ENCODE measurements around the gene PALMD. TPM values are rescaled to one million over a fixed set of nuclear protein-coding genes. Genes with fewer than 3 reads are reported as not detected.

The PALMD gene
- total and polyA plus RNA-seq, 2 donors (not counting 1 experiment from before 2014, with no cell fraction given), result not detected

DNA sequence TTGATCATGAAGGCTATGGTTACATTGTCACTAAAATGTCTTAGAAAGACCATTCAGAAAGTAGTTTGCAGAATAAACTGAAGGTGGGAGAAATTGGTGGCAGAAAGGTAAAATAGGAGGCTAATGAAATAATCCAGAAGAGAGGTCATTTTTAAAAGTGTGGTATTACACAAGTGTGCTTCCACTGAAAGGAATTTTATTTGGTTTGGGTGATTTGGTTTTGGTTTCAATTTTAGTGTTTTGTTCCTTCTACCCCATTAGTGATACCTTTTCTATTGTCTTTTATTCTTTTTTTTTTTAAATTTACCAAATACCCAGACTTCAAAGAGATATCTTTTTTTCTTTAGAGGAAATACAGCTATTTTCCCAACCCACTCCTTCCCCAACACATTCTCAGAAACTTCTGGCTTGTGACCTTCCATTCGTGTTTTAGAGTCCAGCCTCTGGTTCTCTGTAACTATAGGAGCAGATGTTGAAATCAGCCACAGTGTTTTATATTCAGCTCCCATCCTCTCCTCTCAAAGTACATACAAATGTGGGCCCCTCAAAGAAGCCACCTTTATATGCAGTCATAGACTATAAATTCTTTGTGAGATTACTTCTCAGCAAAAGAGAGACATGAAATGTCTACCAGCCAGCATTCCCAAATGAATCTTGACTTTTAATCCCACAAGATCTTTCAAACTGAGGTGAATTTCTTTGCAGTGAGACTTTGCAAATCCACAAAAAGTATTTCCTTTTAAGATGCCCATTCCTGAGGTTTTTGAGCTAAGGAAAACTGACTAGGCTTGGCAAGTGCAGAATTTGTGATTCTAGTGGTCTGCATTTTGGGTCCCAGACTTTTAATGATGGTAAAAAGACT is 42.0 kb upstream of the PALMD start:
- H3K27me3 ChIP-seq (replicated peaks in 1 of 4; ENCODE audit: control extremely low read depth in 1 of 4, control insufficient read depth in 3 of 4, insufficient read depth in 4 of 4, low read length in 3 of 4), result no peaks in the 10 kb centered on the region
- no peaks in the 10 kb centered on the region for H3K4me1 ChIP-seq (ENCODE audit: control insufficient read depth in 2 of 2, insufficient read depth in 2 of 2, low read length in 2 of 2)
- TF ChIP-seq EZH2 (IDR thresholded peaks at IDR 0.05; ENCODE audit: borderline replicate concordance, insufficient read depth, low read depth, low read length, poor library complexity, severe bottlenecking) (no peak), CTCF (IDR thresholded peaks at IDR 0.05) (no peak)
- H3K9me3 ChIP-seq (ENCODE audit: control extremely low read depth in 1 of 3, control insufficient read depth in 2 of 3, insufficient read depth in 1 of 3, low read length in 2 of 3), result peaks cover 0 to 2% (median 0%) of the 10 kb centered on the region in 3 donors
- no peak overlapping the region for H3K27ac Mint-ChIP-seq
- no peak overlapping the region for H3K9ac ChIP-seq (ENCODE audit: low read length)
- no peak overlapping the region for H2AFZ ChIP-seq (ENCODE audit: insufficient read depth, low read depth, low read length, poor library complexity, severe bottlenecking)
- H3K27me3 Mint-ChIP-seq, result no peaks in the 10 kb centered on the region
- intact Hi-C loops (cut with micrococcal nuclease), result no loop called here
- H3K79me2 ChIP-seq (ENCODE audit: control insufficient read depth, insufficient read depth, low read length), result no peaks in the 10 kb centered on the region
- H3K36me3 ChIP-seq (replicated peaks in 1 of 2; ENCODE audit: control extremely low read depth in 1 of 2, control insufficient read depth in 1 of 2, extremely low read depth in 1 of 2, insufficient read depth in 2 of 2, low read length in 1 of 2), result no peaks in the 10 kb centered on the region
- POLR2A ChIA-PET, result no interaction called here
- CTCF ChIA-PET, result no interaction called here
- WGBS (ENCODE audit: insufficient coverage), result 80% methylated on average over 1 of the region's 1 CpG
- H3K4me1 Mint-ChIP-seq, result no peaks in the 10 kb centered on the region
- DNase-seq (no peak), ATAC-seq (ENCODE audit: low read depth) (no peak)
- no peak overlapping the region for H3K27ac ChIP-seq (ENCODE audit: low read length in 2 of 2)
- no peaks in the 10 kb centered on the region for H4K20me1 ChIP-seq (ENCODE audit: control insufficient read depth, insufficient read depth, low read length, poor library complexity, severe bottlenecking)
- no peak overlapping the region for H3K4me3 Mint-ChIP-seq
- H3K4me2 ChIP-seq (replicated peaks; ENCODE audit: low read depth, low read length, poor library complexity, severe bottlenecking), result no peak overlapping the region
- no peak overlapping the region for H3K4me3 ChIP-seq (ENCODE audit: control extremely low read depth in 1 of 5, extremely low read depth in 1 of 5, insufficient read depth in 1 of 5, low read depth in 2 of 5, low read length in 4 of 5)
- no peaks in the 10 kb centered on the region for H3K9me3 Mint-ChIP-seq (ENCODE audit: insufficient read depth)

GRCh38 chr1:99606306-99606705 is 39.6 kb upstream of the PALMD start:
- Histone ChIP-seq H3K9ac (ENCODE audit: low read length) (no peak overlapping the region), H3K9me3 (ENCODE audit: control extremely low read depth in 1 of 3, control insufficient read depth in 2 of 3, insufficient read depth in 1 of 3, low read length in 2 of 3) (peaks cover 0 to 2% (median 0%) of the 10 kb centered on the region in 3 donors), H4K20me1 (ENCODE audit: control insufficient read depth, insufficient read depth, low read length, poor library complexity, severe bottlenecking) (no peaks in the 10 kb centered on the region), H3K4me3 (ENCODE audit: control extremely low read depth in 1 of 5, extremely low read depth in 1 of 5, insufficient read depth in 1 of 5, low read depth in 2 of 5, low read length in 4 of 5) (no peak overlapping the region), H2AFZ (ENCODE audit: insufficient read depth, low read depth, low read length, poor library complexity, severe bottlenecking) (no peak overlapping the region), H3K36me3 (replicated peaks in 1 of 2; ENCODE audit: control extremely low read depth in 1 of 2, control insufficient read depth in 1 of 2, extremely low read depth in 1 of 2, insufficient read depth in 2 of 2, low read length in 1 of 2) (no peaks in the 10 kb centered on the region), H3K79me2 (ENCODE audit: control insufficient read depth, insufficient read depth, low read length) (no peaks in the 10 kb centered on the region), H3K27me3 (replicated peaks in 1 of 4; ENCODE audit: control extremely low read depth in 1 of 4, control insufficient read depth in 3 of 4, insufficient read depth in 4 of 4, low read length in 3 of 4) (no peaks in the 10 kb centered on the region), H3K4me1 (ENCODE audit: control insufficient read depth in 2 of 2, insufficient read depth in 2 of 2, low read length in 2 of 2) (no peaks in the 10 kb centered on the region), H3K4me2 (replicated peaks; ENCODE audit: low read depth, low read length, poor library complexity, severe bottlenecking) (no peak overlapping the region), H3K27ac (ENCODE audit: low read length in 2 of 2) (no peak overlapping the region)
- no peaks in the 10 kb centered on the region for H3K27me3 Mint-ChIP-seq
- no CpG with 5 or more reads among the region's 2 CpGs for WGBS (ENCODE audit: insufficient coverage)
- ATAC-seq (ENCODE audit: low read depth), result no peak
- ChIA-PET POLR2A (no interaction called here), CTCF (no interaction called here)
- intact Hi-C loops (cut with micrococcal nuclease), result no loop called here
- H3K27ac Mint-ChIP-seq, result no peak overlapping the region
- no peak for DNase-seq
- no peak overlapping the region for H3K4me3 Mint-ChIP-seq
- no peaks in the 10 kb centered on the region for H3K9me3 Mint-ChIP-seq (ENCODE audit: insufficient read depth)
- no peak for TF ChIP-seq CTCF (IDR thresholded peaks at IDR 0.05)
- TF ChIP-seq EZH2 (IDR thresholded peaks at IDR 0.05; ENCODE audit: borderline replicate concordance, insufficient read depth, low read depth, low read length, poor library complexity, severe bottlenecking), result no peak
- H3K4me1 Mint-ChIP-seq, result no peaks in the 10 kb centered on the region
